ENCODE data around the gene MAP3K15. TPM values are rescaled to one million over a fixed set of nuclear protein-coding genes. Genes with fewer than 3 reads are reported as not detected.
A peak's percentile ranks its signal among the peaks of the same experiment; 100 is the strongest.

Gene MAP3K15
- total and polyA plus RNA-seq, 2 of the 13 experiments (the other 11 are each of a cell fraction or from before 2014, with no cell fraction given) = 3.9 to 6.4 TPM

DNA sequence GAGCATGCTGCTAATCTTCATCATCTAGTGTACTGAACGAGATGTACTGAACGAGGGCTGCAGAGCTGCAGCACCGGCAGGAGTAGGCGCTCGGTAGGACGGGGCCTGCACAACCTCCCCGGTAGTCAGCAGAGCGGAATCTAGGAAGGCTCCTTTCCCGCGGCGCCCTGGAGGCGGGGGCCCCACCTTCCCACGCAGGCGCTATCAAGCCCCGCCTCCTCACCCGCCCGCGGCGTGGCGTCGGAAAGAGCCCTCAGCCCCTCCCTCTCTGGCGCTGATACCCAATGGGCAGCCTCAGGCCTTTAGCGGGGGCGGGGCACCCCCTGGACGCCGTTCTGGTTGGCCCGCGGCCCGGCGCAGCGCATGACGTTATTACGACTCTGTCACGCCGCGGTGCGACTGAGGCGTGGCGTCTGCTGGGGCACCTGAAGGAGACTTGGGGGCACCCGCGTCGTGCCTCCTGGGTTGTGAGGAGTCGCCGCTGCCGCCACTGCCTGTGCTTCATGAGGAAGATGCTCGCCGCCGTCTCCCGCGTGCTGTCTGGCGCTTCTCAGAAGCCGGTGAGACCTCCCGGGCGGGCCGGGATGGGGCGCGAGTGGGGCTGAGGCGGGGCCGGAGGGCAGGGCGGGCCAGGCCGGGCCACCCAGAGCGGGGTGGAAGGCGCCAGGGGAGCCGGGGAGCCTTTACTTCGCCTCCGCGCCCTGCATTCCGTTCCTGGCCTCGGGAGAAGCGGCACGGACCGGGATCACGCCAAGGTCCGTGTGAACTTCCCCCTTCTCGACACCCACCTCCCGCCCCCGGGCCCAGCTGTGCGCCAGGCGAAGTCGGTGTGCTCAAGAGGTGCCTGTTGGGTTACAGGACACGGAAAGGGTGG is 171.5 kb downstream of the MAP3K15 start, which contains the start of gene PDHA1 (continued):
- TF ChIP-seq, protein P1, sequence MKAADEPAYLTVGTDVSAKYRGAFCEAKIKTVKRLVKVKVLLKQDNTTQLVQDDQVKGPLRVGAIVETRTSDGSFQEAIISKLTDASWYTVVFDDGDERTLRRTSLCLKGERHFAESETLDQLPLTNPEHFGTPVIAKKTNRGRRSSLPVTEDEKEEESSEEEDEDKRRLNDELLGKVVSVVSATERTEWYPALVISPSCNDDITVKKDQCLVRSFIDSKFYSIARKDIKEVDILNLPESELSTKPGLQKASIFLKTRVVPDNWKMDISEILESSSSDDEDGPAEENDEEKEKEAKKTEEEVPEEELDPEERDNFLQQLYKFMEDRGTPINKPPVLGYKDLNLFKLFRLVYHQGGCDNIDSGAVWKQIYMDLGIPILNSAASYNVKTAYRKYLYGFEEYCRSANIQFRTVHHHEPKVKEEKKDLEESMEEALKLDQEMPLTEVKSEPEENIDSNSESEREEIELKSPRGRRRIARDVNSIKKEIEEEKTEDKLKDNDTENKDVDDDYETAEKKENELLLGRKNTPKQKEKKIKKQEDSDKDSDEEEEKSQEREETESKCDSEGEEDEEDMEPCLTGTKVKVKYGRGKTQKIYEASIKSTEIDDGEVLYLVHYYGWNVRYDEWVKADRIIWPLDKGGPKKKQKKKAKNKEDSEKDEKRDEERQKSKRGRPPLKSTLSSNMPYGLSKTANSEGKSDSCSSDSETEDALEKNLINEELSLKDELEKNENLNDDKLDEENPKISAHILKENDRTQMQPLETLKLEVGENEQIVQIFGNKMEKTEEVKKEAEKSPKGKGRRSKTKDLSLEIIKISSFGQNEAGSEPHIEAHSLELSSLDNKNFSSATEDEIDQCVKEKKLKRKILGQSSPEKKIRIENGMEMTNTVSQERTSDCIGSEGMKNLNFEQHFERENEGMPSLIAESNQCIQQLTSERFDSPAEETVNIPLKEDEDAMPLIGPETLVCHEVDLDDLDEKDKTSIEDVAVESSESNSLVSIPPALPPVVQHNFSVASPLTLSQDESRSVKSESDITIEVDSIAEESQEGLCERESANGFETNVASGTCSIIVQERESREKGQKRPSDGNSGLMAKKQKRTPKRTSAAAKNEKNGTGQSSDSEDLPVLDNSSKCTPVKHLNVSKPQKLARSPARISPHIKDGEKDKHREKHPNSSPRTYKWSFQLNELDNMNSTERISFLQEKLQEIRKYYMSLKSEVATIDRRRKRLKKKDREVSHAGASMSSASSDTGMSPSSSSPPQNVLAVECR (CRISPR knock-in tag; IDR thresholded peaks at IDR 0.05; ENCODE audit: borderline replicate concordance) = peak; percentile 75; the same call in 1 of the 2 replicates
- TF ChIP-seq, protein P2, sequence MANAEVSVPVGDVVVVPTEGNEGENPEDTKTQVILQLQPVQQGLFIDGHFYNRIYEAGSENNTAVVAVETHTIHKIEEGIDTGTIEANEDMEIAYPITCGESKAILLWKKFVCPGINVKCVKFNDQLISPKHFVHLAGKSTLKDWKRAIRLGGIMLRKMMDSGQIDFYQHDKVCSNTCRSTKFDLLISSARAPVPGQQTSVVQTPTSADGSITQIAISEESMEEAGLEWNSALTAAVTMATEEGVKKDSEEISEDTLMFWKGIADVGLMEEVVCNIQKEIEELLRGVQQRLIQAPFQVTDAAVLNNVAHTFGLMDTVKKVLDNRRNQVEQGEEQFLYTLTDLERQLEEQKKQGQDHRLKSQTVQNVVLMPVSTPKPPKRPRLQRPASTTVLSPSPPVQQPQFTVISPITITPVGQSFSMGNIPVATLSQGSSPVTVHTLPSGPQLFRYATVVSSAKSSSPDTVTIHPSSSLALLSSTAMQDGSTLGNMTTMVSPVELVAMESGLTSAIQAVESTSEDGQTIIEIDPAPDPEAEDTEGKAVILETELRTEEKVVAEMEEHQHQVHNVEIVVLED (CRISPR knock-in tag; IDR thresholded peaks at IDR 0.05; ENCODE audit: borderline replicate concordance) = peak; percentile 96
- TF ChIP-seq KLF16 (CRISPR knock-in tag; IDR thresholded peaks at IDR 0.05) (0 out of 4 replicates have a peak, but pooled peaks of 1 of the 2 experiments have one; percentile 32), CREM (IDR thresholded peaks at IDR 0.05) (peak; percentile 79), CREM (CRISPR knock-in tag; IDR thresholded peaks at IDR 0.05) (0 out of 2 replicates have a peak, but pooled peaks have one; percentile 40), ZNF232 (CRISPR knock-in tag; IDR thresholded peaks at IDR 0.05; ENCODE audit: borderline replicate concordance) (no peak), EP300 (IDR thresholded peaks at IDR 0.05; ENCODE audit: low read depth in 2 of 2, low read length in 2 of 2) (0 out of 4 replicates have a peak, but pooled peaks of 1 of the 2 experiments have one; percentile 4), EP300 (CRISPR knock-in tag; IDR thresholded peaks at IDR 0.05; ENCODE audit: borderline replicate concordance) (no peak), SP5 (CRISPR knock-in tag; IDR thresholded peaks at IDR 0.05; ENCODE audit: borderline replicate concordance, low read depth) (peak; percentile 59; the same call in 1 of the 2 replicates), ARNTL (CRISPR knock-in tag; IDR thresholded peaks at IDR 0.05) (peak; percentile 56; the same call in 1 of the 2 replicates), ZNF20 (CRISPR knock-in tag; IDR thresholded peaks at IDR 0.05) (no peak), SETDB1 (CRISPR knock-in tag; IDR thresholded peaks at IDR 0.05; ENCODE audit: borderline replicate concordance) (no peak), HOXD1 (CRISPR knock-in tag; IDR thresholded peaks at IDR 0.05) (no peak), AKAP8 (CRISPR knock-in tag; IDR thresholded peaks at IDR 0.05) (no peak), RBFOX2 (IDR thresholded peaks at IDR 0.05; ENCODE audit: low read depth, low read length) (peak; percentile 79), SAP130 (CRISPR knock-in tag; IDR thresholded peaks at IDR 0.05; ENCODE audit: low read depth) (peak; percentile 84), ZMYM4 (CRISPR knock-in tag; IDR thresholded peaks at IDR 0.05) (peak; percentile 23; the same call in 1 of the 2 replicates)
- TF ChIP-seq, protein P3, sequence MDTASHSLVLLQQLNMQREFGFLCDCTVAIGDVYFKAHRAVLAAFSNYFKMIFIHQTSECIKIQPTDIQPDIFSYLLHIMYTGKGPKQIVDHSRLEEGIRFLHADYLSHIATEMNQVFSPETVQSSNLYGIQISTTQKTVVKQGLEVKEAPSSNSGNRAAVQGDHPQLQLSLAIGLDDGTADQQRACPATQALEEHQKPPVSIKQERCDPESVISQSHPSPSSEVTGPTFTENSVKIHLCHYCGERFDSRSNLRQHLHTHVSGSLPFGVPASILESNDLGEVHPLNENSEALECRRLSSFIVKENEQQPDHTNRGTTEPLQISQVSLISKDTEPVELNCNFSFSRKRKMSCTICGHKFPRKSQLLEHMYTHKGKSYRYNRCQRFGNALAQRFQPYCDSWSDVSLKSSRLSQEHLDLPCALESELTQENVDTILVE (CRISPR knock-in tag; IDR thresholded peaks at IDR 0.05) = no peak
- TF ChIP-seq, protein P4, sequence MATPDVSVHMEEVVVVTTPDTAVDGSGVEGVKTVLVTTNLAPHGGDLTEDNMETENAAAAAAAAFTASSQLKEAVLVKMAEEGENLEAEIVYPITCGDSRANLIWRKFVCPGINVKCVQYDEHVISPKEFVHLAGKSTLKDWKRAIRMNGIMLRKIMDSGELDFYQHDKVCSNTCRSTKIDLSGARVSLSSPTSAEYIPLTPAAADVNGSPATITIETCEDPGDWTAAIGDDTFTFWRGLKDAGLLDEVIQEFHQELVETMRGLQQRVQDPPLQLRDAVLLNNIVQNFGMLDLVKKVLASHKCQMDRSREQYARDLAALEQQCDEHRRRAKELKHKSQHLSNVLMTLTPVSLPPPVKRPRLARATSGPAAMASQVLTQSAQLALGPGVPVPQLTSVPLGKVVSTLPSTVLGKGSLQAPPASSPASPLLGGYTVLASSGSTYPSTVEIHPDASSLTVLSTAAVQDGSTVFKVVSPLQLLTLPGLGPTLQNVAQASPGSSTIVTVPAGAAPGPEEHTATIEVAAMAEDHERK (CRISPR knock-in tag; IDR thresholded peaks at IDR 0.05; ENCODE audit: low read depth) = peak; percentile 68
